HG03103 (cell line): ENCODE data around the gene C11orf87.

Experiments used
- ATAC-seq: cut with Tn5 transposase; IDR thresholded peaks from one replicate; pipeline ENCODE4 v1.9.1; 2021; ENCODE audit warnings: low read depth; ENCODE audit not compliant: unreplicated experiment

The C11orf87 gene

GRCh38 chr11:109421981-109422869, at the start of gene C11orf87:
TSS of gene C11orf87 (plus strand) at chr11:109422190. CDS start at chr11:109423634, 1,444 bp downstream.
- ATAC-seq = no peak

GRCh38 chr11:109374032-109374431, 48.0 kb upstream of the C11orf87 start:
- ATAC-seq = no peak

GRCh38 chr11:109374441-109374840, 47.5 kb upstream of the C11orf87 start:
- ATAC-seq = no peak

GRCh38 chr11:109377039-109377742, 44.8 kb upstream of the C11orf87 start:
- no peak for ATAC-seq

GRCh38 chr11:109378034-109378433, 44.0 kb upstream of the C11orf87 start:
- no peak for ATAC-seq

GRCh38 chr11:109383306-109383705, 38.7 kb upstream of the C11orf87 start:
- ATAC-seq = no peak

GRCh38 chr11:109384873-109385272, 37.1 kb upstream of the C11orf87 start:
- no peak for ATAC-seq

- ATAC-seq = no peak
Observed at GRCh38 chr11:109388982-109389381, 33.0 kb upstream of the C11orf87 start.

- ATAC-seq = no peak
Observed at GRCh38 chr11:109390752-109391151, 31.2 kb upstream of the C11orf87 start.

GRCh38 chr11:109401545-109401944, 20.4 kb upstream of the C11orf87 start:
- no peak for ATAC-seq

GRCh38 chr11:109405671-109406070, 16.3 kb upstream of the C11orf87 start:
- no peak for ATAC-seq

GRCh38 chr11:109416601-109417000, 5.4 kb upstream of the C11orf87 start:
- no peak for ATAC-seq

GRCh38 chr11:109422870-109423465, 978 bp downstream of the C11orf87 start:
- ATAC-seq = no peak

- no peak for ATAC-seq
Observed at GRCh38 chr11:109423466-109424190, 1.6 kb downstream of the C11orf87 start.

- no peak for ATAC-seq
Observed at GRCh38 chr11:109424901-109425300, 2.9 kb downstream of the C11orf87 start.

- no peak for ATAC-seq
Observed at GRCh38 chr11:109425554-109425953, 3.6 kb downstream of the C11orf87 start.

GRCh38 chr11:109426442-109427240, 4.7 kb downstream of the C11orf87 start:
- ATAC-seq = peak; percentile 57

GRCh38 chr11:109432105-109432504, 10.1 kb downstream of the C11orf87 start:
- ATAC-seq = no peak

- no peak for ATAC-seq
Observed at GRCh38 chr11:109433753-109434256, 11.8 kb downstream of the C11orf87 start.
